ENCODE measurements around the gene TAT.
"Not testable (repeated sequence)": the region's sequence is repeated elsewhere in the genome, so short reads cannot be mapped to it uniquely, and the experiment has no call there.

Gene TAT

DNA sequence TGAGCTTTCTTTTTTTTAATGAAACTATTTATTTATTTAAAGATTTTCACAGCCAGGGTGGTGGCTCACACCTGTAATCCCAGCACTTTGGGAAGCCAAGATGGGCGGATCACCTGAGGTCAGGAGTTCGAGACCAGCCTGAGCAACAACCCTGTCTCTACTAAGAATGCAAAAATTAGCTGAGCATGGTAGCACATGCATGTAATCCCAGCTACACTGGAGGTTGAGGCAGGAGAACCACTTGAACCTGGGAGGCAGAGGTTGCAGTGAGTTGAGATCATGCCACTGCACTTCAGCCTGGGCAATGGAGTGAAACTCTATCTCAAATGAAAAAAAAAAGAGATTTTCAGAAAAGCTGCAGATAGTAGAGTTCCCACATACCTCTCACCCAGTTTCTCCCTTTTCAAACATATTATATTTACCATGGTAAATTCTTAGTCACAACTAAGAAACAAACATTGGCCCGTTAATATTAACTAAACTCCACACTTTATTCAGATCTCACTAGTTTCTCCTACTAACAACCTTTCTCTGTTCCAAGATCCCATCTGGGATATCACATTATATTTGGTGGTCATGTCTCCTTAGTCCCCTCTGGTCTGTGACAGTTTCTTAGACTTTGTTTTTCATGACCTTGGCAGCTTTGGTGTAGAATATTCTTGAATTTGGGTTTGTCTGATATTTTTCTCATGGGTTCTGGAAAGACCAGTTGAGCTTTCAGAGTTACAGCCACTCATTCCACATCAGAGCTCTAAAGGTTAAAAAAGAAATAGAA is 7.8 kb upstream of the TAT start:
- no peak for DNase-seq

DNA sequence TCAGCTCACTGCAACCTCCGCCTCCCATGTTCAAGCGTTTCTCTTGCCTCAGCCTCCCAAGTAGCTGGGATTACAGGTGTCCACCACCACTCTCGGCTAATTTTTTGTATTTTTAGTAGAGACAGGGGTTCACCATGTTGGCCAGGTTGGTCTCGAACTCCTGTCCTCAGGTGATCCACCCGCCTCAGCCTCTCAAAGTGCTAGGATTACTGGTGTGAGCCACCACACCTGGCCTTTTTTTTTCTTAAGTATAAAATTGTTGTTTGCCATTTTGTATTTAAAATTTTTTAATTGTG is 5.6 kb upstream of the TAT start:
- not testable (repeated sequence) for DNase-seq

DNA sequence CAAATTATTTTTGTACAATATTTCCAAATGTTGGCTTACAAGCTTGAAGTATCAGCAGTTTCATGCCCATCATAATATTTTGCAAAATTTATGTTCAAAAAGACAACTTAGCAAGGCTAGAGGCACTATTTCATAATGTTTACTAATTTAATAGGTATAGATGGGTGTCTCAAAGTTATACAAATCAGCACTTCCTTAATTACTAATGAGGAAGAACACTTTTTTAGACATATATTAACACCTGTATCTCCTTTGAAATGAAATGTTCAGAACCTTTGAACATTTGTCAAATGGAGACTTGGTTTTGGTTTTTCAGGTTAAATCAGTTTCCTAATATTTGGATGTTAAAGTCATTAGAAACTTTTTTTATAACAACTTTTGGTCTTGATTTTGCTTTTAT is 2.2 kb downstream of the TAT start:
- DNase-seq: no peak

DNA sequence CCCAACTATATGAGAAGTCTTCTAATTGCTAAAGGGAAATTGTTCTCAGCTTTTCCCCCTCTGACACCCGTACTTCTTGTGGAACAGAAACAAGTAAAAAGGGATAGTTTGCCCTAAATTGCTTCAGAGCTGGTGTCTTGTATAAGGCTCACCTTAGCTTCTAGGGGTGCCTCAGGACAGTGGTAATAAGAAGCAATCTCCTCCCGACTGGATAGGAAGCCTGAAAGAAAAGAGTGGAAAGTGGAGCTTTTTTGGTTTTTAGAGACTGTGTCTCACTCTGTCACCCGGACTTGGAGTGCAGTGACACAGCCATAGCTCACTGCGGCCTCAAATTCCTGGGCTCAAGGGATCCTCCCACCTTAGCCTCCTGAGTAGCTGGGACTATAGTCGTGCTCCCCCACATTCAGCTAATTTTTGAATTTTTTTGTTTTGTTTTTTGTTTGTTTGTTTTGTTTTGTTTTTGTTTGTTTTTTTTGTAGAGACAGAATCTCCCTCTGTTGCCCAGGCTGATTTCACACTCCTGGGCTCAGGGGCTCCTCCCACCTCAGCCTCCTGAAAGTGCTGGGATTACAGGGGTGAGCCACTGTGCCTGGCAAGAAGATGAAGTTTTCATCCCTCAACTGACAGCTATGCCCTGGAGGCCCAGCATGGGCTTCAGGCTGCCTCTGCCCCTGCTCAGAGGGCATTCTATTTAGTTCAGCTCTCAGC is 3.4 kb downstream of the TAT start:
- no peak for DNase-seq

DNA sequence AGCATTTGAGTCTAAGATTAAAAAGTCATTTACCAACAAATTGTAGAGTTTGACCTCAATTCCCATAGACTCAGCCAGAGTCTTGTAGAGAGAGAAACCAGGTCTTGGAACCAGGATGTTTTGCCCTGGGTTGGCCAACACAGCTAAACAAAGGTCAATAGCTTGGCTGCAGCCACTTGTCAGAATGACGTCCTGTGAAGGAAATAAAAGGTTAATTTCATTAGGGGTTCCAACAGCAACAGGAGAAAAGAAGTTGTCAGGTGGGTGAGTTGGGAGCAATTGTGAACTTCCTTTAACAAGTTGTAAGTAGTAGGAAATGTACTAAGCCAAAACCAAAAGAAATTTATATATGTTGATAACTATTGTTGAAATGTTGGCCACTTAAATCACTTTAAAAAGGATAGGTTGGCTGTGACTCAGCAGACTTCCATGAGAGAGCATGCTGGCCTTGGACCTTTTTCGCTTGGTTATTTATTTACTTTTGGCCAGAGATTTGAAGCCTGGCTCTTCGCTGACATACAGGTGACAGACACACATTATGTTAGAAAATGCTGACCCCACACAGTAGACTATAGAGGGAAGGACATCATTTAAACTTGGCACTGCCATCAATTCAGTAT is 4.3 kb downstream of the TAT start:
- no peak for DNase-seq

DNA sequence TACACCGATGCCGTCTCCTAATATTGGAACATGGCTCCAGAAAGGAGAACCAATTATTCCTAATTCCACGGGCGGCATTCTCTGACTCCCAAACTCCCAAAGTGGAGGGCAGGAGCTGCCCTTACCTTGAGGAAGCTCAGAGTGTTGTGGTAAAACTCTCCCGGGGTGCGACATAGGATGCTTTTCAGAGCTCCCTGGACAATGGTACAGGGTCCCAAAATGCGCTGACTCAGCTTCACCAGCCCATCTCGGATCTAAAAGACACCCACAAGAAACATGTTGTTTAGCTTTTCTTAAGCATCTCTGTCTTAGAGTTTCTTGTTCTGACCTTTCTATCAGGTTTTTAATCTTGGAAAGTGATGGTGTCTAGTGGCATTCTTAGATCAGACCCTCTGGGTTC is 6.7 kb downstream of the TAT start:
- DNase-seq: no peak

DNA sequence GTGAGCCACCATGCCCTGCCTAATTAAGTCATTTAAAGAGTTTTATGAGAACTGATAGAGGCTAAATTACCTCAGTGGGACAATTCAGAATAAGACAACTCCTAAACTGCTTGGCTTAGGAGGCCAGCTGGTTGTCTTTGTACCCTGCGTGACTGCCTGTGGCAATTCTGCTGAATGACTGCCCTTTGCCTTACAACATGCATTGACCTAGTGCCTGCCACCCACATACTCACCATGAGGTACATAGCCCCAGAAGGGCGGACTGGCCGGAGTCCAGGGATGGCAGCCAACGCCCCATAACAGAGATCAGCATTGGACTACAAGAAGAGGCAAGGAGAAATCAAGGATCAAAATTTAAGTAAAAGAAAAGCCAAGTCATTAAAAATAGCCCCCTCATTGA is 7.3 kb downstream of the TAT start:
- DNase-seq: no peak

DNA sequence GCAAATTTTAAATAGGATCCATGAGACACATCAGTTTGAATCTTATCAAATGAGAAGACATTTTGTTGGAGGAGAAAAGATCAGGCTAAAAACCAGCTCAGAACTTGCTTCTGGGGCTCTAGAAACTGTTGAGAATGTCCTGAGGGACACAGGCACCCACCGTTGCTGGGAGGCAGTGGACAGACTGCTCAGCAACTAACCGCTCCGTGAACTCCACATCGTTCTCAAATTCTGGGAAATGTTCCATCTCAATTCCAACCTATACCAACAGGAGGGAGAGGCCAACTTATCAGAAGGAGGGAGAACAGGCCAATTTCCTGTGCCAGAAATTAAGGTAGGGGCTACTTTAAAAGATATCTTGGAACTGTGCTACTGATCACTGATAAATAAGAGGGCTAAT is 8.3 kb downstream of the TAT start:
- DNase-seq: no peak

DNA sequence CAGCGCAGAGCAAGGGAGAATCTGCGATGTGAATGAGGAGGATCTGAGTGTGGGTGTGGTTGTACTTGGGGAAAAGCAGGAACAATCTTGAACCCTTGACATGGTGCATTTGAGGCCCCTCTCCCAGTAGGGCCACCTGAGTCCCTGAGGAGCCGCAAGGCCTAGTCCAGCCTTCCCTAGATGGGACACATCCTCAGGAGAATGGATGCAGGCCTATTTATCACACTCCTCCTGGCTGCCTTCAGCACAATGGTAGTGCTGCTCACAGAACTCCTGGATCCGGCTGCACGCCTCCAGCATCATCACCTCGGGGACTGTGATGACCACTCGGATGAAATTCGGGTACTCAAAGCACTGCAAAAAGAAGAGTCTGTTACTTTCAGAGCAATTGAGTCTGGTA is 9.0 kb downstream of the TAT start:
- DNase-seq: no peak

DNA sequence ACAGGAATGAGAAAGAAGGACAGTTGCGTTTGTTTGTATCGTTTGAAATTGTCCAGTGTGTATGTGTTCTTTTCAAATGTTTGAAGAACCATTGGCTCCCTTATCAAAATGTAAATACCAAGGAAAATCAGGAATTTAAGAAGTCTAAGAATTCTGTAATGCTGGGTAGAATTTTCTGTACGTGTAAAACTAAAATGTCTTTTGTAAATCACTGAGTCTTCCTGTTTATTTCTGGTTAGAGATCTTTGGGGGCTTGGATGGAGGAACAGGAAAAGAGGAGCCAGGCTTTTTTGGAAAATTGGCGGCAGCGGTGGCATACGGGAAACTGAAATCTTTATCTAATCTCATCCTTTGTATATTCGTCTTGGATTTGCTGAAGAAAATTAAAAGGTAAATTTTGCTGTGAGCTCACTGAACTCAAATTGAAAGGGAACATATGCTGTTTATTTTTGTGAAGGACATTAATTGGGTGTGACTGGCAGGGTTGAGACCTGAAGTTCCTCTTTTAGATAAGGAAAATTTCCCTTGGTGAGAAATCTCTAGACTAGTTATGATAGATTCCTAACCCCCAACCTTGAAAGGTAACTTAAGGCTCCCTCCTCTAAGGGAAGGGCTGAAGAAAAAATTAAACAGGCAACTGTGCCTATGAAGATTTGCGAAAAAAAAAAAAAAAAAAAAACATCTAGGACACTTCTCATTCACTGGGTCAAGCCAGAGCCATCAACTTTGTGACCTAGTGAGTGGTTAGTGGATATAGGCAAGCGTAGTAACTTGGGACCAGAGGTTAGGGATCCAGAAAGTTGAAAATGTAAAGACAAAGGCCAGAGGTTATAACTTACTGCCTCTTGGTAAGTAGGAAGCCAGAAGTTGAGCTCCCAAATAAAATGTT is 10.8 kb downstream of the TAT start:
- DNase-seq: no peak

DNA sequence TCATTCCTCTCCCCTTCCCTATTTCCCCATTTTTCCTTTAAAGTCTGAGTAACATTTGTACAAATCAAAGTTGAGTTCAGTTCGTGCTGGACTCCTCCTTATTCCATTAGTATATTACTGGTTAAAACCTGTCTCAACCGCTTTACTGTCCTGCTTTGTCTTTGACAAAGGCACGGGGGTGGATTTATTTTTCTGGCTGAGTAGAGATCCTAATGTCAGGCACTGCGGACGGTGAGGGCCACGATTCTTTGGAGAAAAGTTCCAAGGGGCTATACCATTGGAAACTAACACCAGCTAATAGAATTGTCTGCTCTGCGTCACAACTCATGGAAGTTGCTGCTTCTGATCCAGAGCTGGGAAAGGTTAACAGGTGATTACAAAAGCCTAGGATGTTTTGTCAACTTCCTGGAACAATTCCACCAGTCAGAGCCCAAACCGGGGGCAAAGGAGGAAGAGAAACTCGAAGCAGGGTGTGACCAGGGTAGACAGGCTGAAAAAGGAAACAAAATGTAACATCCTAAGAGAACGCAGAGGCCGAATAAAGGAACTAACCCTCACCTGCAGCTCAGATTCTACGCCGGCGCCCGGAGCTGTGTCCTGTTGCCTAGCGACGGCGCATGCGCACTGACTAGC is 12.4 kb downstream of the TAT start:
- DNase-seq: no peak

DNA sequence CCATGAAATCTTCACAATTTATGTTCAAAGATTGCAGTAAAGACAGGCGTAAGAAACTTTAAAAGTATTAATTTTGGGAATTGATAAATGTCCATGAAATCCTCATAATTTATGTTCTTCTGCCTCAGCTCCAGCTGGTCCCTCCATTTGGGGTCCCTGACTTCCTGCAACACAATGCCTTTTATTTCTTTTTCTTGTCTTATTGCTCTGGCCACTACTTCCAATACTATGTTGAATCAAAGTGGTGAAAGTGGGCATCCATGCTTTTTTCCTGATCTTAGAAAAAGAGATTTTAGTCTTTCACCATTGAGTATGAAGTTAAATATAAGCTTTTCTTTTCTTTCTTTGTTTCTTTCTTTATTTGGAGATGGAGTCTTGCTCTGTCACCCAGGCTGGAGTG is 14.3 kb downstream of the TAT start:
- no peak for DNase-seq

DNA sequence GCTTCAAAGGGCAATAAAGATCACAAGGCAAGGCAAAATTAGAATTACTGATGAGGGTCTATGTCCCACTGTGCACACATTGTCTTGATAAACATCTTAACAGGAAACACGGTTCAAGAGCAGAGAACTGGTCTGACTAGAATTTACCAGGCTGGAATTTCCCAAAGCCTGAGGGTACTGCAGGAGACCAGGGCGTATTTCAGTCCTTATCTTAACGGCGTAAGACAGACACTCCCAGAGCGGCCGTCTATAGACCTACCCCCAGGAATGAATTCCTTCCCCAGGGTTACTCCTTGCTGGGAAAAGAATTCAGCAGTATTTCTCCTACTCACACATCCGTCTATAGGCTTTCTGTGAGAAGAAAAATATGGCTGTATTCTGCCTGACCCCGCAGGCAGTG is 15.0 kb downstream of the TAT start:
- not testable (repeated sequence) for DNase-seq

DNA sequence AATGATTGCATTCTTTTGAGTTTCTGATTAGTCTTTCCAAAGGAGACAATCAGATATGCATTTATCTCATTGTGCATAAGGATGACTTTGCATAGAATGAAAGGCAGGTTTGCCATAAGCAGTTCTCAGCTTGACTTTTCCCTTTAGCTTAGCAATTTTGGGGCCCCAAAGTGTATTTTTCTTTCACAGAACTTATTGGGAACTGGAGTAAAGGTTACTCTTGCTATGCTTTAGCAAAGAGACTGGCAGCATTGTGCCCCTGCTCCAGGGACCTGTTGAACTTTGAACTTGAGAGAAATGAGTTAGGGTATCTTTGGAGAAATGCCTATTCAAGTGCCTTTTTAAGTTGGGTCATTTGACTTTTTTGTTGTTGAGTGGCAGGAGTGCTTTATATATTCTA is 17.0 kb downstream of the TAT start:
- no peak for DNase-seq

DNA sequence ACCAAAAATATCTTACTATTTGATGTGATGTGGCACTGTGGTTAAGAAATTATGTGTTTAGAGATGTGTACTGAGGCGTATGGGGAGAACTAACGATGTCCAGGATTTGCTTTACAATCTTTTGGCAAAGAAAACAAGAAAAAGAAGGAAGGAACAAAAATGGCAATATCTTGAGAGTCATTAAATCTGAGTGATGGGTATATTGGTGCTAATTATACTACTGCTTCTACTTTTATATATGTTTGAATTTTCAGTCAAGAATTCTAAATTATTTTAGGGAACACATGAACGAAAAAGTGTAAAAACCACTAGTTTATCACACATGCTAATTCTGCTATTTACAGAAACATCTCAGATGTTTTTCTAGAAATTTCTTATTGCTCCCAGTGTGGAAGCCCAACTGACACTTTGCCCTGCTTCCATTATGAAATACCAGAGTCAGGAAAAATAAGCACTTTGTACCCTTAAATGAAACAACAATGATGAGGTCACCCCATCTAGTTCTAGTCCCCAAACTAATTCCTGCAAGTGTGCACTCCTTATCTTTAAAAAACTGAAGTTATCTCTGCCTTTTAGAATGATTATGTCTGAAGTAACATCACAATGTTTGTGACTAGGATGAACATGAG is 18.8 kb downstream of the TAT start:
- DNase-seq: no peak

DNA sequence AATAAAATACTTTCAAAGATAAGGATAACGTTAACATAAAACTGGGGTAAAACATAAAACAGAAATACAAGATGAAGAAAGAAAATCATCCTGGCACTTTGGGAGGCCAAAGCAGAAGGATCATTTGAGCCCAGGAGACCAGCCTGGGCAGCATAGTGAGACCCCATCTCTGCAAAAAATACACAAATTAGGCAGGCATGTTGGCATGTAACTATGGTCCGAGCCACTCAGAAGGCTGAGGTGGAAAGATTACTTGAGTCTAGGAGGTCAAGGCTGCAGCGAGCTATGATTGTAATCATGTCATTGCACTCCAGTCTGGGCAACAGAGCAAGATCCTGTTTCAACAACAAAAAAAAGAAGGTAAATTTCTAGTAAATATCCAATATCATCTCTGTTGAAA is 19.6 kb downstream of the TAT start:
- no peak for DNase-seq

DNA sequence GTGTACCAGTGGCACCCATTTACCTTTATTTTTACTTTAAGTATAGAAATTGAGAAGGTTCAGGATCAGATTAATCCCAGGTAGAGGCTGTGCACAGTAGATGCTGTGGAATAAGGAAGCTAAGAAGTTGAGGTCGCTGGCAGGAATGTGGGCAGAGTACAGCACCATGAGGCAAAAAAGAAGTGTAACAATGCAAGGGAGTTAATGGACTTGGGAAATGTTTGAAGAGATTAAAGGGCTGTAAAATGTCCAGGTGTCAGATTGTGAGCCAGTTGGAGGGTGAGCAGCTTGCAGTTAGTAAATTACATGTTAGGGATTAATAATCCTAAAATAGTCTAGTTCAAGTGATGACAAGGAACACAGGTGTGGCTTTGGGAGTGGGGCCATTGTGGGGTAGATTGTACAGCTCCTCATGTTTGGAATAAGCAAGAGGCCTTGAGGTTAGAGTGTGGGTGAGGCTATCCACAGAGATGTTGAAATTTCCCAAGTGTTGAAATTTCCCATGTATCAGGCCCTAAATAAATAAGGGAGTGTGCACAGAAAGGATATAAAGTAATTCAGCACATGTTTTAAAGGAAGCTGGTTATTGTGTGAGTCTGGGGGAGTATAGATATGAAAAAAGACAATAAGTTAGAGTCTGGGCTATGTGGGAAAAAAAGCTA is 21.5 kb downstream of the TAT start:
- DNase-seq: no peak

DNA sequence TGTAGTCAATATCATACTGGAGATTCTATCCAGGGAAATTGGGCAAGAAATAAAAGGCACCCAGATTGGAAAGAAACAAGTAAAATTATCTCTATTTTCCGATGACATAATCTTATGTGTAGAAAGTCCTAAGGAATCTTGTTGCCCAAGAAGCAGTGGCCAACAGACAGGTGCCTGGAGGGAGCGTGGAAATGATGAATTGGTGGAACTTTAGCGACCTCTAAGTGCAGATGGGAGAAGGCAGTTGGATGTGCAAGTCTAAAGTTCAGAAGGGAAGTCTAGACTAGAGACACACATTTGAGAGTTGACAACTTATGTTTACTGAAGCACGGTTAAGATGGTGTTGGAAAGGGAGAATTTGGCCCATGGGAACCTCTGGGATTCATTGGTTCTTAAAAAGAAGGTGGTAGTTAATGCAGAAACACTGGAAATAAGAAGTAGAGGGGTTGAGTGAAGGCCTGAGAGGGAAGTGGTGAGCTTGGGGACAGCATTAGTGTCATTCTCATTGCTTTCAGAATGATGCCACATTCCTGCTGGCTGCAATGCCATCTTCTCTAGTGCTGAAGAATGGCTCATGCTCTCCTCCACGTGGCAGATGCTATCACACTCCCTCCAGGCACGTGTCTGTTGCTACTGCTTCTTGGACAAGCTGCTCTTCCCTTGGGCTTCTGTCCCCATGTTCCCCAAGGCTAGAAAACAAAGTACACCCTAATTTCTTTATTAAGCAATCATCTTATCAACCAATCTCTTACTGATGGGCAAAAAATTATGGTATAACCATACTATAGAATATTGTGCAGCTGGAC is 24.0 kb downstream of the TAT start:
- DNase-seq: no peak

DNA sequence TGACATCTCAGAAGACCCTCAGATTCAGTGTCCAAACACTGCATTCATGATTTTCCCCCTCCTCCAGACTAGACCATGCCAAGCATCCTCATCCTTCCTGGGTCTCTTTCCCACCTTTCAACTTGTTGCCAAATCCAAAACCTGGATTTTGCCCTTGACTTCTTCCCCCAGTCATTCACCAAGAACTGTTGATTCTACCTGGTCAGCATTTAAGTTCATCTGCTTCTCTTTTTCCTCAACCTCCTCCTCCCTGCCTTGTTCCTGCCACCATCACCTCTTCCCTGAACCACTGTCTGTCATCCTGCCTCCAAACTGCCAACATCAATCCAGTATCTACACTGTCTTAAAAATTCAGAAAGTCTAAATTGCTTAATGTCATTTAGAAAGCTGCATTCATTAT is 29.7 kb downstream of the TAT start:
- DNase-seq: no peak

DNA sequence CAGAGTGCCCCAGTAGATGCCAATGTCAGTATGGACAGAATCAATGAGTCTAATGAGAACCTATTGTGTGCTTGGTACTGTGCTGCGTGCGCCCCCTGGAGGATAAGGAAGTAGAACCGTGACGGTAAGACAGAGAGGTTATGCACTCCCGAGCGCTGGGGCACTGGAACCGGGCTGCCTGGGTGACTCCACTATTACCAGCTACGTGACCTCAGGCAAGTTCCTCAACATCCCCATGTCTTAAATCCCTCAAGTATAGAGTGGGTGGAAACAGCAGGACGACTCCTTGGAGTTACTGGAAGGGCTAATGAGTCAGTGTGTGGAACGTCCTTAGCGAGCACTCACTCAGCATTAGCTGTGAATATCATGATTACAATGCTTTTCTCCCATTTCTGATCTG is 34.5 kb downstream of the TAT start:
- peak; percentile 27 for DNase-seq

DNA sequence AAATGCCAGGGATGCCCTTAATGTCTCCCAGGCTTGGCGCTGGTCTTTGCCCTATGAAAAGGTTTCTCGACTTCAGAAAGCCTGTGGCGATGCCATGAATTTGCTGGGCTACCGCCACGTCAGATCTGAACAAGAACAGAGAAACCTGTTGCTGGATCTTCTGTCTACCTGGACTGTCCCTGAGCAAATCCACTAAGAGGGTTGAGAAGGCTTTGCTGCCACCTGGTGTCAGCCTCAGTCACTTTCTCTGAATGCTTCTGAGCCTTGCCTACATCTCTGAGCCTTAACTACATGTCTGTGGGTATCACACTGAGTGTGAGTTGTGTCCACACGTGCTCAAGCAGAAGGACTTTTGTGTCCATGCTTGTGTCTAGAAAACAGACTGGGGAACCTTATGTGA is 39.2 kb downstream of the TAT start:
- peak; percentile 21 for DNase-seq

Measured in retina (tissue), 1 donor.